Fibroblast of the conjunctiva (primary cell): ENCODE measurements around the gene TUBGCP5.
"Not testable (repeated sequence)": the region's sequence is repeated elsewhere in the genome, so short reads cannot be mapped to it uniquely, and the experiment has no call there.

Experiments used
- DNase-seq: peaks from one replicate; pipeline ENCODE4 v3.0.0-alpha.2; 2010; ENCODE audit warnings: low read depth

TUBGCP5 gene

DNA sequence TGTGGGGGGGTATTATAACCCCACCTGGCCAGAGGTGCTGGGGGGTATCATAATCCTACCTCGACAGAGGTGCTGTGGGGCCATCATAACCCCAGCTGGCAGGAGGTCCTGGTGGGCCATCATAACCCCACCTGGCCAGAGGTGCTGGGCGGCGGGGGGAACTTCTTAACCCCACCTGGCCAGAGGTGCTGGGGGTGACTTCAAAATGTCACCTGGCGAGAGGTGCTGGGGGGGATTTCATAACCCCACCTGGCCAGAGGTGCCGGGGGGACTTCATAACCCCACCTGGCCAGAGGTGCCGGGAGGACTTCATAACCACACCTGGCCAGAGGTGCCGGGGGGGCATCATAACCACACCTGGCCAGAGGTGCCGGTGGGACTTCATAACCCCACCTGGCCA, 2.4 kb upstream of the TUBGCP5 start:
- DNase-seq, result not testable (repeated sequence)

DNA sequence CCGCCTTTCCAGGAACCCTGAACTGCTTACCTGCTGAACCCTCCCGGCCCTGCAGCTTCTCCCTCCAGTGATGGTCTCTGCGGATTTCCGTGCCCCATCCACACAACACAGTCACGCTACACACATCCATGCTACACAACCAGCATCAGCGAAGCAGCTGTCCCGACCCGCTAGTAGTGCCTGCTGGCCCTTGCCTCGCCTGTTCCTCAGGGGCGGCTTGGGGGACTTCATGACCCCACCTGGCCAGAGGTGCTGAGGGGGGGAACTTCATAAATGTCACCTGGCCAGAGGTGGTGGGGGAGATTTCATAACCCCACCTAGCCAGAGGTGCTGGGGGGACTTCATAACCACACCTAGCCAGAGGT, 530 bp upstream of the TUBGCP5 start:
- no peak for DNase-seq

DNA sequence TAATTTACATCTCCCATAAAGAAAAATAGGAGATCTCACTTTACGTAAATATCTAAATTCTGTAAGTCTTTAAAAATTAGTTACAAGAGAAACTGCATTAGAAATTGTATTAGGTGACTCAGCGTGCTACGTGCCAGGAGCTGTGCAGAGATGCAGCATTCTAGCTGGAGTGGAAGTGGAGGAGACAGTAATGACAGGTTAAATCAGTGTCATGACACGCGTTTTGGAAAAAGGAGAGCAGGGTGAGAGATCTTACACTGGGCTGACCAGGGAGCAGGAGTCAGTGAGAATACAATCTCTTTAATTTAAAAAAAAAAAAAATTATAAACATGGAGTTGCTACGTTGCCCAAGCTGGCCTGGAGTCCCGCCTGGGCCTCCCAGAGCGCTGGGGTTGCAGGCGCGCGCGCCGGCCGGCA, 635 bp downstream of the TUBGCP5 start:
- DNase-seq, result no peak

DNA sequence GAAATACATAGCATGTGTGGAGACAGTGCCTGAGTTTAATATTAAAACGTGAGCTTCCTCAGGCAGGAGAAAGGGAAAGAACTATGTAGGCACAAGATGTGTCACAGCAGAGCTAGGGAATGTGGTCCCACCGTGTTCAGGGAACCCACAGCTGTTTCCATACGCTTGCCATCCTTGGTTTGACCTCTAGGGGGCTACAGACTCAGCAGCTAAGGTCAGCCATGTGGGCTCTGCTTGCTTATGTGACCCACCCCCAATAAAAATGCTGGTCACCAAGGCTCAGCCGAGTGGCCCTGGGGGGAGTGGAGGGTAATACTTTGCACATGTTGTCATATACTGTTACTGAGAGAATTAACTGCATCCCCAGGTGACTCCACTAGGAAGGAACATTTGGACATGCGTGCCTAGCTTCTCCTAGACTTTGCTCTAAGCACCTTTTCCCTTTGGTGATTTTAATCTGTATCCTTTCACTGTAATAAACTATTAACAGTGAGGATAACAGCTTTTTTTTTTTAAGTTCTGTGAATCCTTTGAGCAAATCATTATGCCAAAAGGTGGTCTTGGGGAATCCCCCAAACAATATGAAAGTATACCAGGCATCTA, 3.3 kb downstream of the TUBGCP5 start:
- DNase-seq, result peak; percentile 28

DNA sequence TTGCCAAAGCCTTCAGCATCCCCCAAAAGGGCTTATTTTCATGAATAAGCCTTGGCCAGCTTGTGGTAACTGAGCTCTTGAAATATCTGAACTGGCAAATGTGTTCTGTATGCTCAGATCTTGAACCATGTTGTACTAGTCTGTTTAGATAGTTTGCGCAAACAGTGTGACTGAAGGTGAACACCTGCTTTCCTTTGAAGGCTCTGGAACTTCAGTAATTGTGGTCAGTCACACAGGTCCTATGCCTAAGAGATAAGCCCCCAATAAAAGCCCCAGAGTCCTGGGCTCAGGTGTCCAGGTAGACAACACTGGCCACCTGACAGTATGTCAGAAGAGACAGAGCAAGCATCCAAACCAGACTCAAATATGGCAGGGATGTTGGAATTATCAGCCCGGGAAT, 5.4 kb downstream of the TUBGCP5 start:
- no peak for DNase-seq

DNA sequence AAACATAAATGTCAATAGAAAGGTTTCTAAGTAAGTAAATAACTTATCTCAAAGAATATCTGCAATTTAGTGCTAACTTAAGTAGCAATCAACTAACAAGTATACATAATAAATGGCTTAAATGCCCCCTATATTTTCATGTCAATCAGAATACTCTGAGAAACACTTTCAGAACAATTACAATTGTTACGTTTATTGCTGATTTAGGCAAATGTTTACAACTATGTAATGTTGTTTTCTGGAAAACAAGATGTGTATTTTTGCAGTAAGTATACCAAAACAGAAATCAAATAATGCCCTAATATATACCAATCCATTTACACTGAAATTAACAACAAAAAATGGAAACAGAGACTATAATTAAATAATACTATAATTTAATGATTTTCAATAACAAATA, 13.2 kb downstream of the TUBGCP5 start:
- DNase-seq, result no peak

DNA sequence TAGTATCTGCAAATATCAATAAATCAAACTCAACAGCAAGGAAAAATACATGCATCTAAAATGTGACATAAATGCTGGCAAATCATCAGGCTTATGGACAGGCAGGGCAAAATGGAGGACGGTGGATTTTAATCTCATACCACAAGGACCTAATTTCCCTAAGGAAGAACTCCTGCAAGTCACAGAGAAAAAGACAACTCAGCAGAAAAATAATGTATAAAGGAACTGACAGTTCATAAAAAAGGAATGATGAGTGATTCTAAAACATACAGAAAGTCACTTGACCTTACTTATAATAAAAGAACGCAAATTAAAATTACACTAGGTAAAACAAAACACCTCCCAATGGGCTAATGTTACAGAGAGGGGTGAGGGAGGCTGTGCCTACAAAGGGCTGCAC, 17.2 kb downstream of the TUBGCP5 start:
- no peak for DNase-seq

DNA sequence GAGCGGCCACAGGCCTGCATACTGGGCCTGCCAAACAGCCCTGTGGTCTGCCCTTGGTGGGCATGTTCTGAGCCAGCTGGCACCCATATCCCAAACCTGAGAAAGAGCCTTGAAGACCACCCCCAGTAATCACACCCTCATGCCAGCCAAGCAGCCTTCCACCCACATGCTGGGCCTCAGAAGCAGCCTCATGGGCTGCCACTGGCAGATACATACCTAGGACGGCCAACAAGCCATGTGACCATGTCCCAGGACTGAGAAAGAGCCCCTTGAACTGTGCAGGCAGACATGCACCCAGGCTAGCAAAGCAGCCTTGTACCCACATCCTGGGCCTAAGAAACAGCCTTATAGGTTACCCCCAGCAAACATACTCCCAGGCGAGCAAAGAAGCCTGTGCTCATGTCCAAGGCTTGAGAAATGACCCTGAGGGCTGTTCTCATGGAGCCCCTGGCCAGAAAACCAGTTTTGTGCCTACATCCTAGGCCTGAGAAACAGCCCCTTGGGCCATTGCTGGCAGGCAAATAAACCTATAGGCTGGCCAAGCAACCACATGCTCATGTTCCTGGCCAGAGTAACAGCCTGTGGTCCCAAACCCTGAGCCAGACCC, 24.9 kb downstream of the TUBGCP5 start:
- DNase-seq, result no peak

DNA sequence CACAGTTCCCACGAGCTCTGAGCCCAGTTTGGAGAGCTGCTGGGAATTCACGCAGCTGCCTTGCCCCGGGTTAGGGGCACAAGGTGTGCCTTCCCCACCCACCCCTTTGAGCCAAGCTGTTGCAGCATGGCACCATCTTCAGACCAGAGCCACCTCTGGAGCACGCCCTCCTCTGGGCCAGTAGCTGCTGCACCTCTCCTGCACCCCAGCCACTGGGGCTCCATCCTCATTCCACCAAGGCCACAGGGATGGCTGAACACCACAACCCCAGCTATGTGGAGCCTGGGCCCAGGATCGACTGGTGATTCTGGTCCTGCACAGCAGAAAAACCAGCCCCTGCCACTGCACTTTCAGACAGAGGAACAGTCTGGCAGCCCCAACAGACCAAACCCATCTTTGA, 25.7 kb downstream of the TUBGCP5 start:
- no peak for DNase-seq

DNA sequence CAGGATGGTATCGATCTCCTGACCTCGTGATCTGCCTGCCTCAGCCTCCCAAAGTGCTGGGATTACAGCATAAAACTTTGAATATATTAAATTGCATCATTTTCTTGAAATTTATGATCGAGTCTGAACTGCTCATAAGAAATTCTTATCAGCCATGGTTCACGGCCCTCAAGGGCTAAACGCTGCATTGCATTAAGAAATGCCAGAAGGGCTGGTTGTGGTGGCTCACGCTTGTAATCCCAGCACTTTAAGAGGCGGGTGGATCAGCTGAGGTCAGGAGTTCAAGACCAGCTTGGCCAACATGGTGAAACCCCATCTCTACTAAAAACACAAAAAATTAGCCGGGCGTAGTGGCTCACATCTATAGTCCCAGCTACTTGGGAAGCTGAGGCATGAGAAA, 26.8 kb downstream of the TUBGCP5 start:
- DNase-seq, result not testable (repeated sequence)

DNA sequence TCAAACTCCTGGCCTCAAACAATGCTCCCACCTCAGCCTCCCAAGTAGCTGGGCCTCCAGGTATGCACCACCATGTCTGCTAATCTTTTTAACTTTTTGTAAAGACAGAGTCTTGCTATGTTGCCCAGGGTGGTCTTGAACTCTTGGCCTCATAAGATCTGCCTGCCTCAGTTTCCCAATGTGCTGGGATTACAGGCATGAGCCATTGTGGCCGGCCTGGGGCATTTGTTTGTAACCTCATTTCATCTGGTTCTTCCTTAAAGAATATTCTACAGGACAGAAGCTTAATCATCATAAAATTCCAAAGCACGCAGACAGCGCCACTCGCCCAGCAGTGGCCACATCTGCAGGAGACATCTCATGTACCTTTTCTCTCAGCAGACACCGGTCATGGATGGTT, 35.6 kb downstream of the TUBGCP5 start:
- DNase-seq, result no peak

DNA sequence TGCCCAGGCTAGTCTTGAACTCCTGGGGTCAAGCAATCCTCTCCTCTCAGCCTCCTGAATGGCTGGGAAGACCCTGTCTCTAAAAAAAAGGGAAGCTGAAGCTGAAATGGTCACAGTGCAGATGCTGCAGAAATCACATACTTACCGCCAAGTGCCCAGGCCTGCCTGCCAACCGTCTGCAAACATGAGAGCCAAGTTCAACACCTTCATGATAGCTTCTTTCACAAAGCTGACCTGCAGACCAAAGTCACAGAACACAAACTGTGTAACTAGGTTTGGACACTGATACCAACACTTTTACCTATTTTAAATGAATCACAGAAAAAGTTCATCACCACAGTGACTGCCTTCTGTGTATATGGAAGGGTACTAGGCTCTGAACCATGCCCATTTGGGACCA, 36.4 kb downstream of the TUBGCP5 start:
- no peak for DNase-seq

DNA sequence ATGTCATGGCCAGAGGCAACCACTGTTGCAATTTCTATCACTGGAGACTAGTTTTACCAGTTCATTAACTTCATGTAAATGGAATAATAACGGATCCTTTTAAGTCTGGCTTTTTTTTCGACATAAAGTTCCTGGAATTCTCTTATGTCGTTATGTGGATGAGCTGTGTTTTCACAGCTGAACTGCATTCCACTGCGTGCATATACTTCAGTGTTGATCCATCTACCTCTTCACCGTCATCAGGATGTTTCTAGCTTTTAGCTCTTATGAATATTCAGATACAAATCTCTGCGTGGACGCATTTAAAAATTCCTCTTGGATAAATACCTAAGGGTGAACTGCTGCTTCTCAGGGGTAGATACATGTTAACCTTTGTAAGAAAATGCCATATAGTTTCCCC, 43.6 kb downstream of the TUBGCP5 start:
- no peak for DNase-seq

DNA sequence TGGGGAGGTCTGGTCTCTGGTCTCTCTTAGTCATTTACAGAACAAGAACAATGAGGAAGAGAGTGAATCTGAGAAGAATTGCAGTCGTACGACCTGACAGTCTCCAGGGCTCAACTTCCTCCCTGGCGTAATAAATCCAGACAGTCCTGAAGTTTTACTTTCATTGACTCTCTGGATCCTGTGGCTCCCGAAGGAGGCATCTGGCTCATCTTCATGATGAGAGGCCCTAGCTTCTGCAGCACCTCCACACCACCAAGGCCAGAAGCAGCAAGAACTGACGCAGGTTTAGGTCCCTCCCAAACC, 47.4 kb downstream of the TUBGCP5 start:
- no peak for DNase-seq

DNA sequence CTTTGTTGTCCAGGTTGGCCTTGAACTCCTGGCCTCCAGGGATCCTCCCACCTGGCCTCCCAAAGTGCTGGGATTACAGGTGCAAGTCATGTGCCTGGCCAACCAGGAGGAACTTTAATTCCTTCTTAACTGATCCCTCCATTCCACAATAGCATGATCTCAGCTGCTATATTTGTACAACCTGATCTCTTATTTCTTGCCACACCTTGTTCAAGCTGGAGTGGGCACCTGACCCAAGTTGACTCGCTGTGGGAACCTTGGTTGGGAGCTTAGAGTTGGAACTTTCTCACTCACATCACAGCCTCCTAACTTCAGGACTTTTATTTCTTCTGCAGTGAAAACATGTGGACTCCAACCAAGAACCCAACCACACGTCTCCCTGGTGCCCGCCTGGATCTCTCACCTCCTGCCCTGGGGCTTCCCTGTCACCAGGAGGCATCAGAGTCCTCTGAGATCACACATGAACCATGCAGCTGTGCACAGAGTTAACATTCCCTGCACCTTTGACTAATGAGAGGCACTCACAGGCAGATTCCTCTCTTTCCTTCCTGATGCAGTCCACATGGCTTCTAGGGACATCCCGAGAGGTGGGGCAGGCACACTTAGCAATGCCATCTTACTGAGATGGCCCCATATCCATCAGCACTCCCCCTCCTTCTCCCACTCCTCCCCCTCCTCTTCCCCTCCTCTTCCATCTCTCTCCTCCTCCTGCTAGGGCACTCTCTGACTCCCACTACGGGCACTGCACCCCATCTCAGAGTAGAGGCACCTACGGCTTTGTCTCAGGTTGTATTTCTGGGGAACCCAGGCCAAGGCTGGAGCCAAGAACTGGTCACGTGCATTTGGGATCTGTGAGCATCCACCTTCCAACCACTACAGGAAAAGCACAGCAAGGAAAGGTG, 49.5 kb downstream of the TUBGCP5 start:
- DNase-seq, result no peak

DNA sequence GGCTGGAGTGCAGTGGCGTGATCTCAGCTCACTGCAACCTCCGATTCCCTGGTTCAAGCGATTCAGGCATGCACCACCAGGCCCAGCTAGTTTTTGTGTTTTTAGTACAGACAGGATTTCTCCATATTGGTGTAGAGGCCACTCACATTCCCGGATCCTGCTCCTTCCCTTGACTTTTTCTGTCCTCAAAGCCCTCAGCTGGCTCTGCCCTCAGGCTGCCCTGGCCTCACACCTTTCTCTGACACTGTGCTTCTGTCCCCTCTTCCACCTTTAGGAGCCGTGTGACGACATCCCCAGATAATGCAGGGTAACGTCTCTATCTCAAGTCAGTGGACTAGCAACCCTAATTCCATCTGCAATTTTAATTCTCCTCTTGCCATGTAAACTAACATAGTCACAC, 50.6 kb downstream of the TUBGCP5 start:
- DNase-seq, result no peak

DNA sequence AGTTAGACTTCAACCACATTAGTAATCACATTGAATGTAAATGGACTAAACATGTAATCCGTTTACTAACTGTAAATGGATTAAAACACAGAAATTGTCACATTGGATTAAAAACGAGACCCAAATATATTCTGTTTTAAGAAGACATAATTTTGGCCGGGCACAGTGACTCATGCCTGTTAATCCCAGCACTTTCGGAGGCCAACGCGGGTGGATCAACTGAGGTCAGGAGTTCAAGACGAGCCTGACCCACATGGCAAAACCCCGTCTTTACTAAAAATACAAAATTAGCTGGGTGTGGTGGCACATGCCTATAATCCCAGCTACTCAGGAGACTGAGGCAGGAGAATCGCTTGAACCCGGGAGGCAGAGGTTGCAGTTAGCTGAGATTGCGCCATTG, 57.4 kb downstream of the TUBGCP5 start:
- not testable (repeated sequence) for DNase-seq

DNA sequence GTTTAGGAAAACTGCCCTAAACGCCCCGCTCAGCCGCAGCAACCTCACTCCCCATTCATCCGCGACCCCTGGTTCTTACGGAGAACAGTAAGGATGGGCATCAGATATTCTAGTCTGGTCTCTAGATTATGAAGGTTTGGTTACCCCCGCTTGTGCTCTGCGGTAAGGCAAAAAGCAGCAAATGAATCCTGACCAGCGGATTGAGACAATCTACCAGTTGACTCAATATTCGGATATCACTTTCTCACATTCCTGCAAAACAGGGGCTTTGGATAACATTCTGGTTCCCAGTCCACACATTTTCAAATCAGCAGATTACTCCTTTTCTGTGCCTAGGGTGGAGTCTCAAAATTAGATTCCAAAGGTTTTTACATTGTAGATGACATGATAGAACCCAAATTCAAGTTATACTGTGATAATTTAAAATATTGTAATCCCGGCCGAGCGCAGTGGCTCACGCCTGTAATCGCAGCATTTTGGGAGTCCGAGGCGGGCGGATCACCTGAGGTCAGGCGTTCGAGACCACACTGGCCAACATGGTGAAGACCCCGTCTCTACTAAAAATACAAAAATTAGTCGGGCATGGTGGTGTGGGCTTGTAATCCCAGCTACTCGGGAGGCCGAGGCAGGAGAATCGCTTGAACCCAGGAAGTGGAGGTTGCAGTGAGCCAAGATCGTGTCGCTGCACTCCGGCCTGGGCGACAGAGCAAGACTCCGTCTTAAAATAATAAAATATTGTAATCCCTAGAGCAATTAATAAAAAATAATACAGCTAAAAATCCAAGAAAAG, 58.1 kb downstream of the TUBGCP5 start:
- no peak for DNase-seq

DNA sequence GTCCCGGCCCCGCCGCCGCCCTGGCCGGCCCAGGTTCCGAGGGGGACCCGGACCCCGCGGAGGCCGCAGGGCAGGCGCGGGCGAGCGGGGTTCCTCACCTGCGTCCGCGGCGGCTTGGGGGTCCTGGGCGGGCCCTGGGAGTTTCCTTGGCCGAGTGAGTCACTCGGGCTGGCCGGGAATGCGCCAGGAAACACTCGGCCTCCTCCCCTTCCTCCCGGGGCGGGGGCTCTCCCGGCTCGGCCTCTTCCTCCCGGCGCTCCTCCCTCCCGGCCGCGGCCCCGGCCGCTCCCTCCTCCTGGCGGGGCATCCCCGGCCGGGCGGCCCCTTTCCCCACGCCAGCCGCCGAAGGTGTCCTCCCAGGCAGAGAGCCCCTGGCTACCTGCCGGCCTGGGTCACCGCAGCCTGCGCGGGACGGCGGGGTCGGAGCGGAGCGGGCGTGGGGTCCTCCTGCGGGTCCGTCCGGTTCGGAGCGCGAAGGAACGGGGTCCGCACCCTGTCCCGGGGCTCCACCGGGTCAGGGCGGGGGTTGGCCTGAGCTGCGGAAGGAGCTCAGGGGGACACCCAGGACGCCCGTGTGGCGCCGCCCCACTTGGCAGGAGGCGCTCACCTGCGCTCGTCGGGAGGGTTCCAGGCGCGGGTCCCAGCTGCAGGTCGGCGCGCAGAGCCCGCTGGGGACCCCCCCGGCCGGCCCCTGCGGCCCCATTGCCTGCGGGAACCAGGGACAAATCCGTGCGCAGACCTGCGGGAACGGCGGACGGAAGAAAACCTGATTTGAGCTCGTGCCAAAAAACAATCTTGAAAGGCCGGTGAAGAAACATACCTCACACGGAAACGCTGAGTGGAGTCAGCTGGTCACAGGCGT, 58.9 kb downstream of the TUBGCP5 start, which contains the start of gene CYFIP1:
CYFIP1 (minus strand) TSS at position 180 of the 862 bp plus-strand sequence. CDS start 33,083 bp downstream, outside the sequence.
- DNase-seq, result peak; percentile 67

DNA sequence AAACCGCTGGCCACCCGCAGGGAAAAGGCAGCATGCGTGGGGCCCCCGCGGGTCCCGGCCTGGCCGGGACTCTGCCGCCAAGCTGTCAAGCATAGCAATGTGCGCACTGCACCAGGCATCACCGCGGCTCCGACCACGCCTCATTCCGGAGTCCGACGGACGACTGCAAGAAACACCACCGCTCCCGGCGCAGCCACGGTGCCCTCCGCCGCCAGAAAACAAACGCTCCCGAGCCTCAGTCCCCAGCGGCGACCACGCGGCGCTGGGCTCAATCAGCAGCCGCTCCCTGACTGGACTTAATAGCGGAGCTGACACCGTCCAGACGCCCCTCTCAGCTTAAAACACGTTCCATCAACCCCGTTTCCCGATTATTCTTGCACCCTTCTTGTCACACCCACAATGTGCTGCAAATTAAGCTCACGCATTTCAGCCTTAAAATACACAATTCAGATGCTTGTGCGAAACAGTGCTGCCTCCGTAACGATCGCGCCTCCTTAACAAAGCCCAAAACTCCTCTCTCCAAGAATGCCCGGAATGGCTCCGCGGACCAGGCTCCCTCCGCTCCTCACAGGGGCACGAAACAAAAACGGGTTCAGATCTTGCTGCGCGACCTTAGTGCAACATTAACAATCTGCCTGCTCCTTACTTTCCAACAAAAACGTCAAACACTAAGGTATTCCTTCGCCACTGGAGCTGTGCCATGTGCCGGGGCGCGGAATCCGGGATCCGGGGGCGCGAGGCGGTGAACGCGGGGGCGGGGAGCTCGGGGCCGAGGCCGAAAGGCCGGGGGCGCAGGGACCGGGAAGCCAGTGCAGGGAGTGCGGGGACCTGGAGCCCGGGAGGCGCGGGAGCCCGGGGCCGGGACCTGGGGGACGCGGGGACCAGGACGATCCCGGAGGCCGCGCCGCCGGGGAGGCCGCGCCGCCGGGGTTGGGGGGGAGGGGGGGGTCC, 59.9 kb downstream of the TUBGCP5 start:
- DNase-seq, result no peak
